ENCODE results near the gene GASK1B. TPM values are rescaled to one million over a fixed set of nuclear protein-coding genes. Genes with fewer than 3 reads are reported as not detected.

Gene GASK1B
- total RNA-seq, 2 donors from 2014 or later: 20.2 to 27.3 TPM

- Histone ChIP-seq H3K9me3 (no peaks in the 10 kb centered on the region), H3K36me3 (no peaks in the 10 kb centered on the region), H3K4me1 (replicated peaks) (no peaks in the 10 kb centered on the region), H3K27me3 (replicated peaks; ENCODE audit: insufficient read depth) (no peaks in the 10 kb centered on the region), H3K4me3 (no peak overlapping the region), H3K27ac (no peak overlapping the region)
- 47% methylated on average over 2 of the region's 2 CpGs for WGBS
- DNase-seq (ENCODE audit: low spot score): no peak
- intact Hi-C loops (cut with DNase I): no loop called here
- no peak for TF ChIP-seq POLR2A (IDR thresholded peaks at IDR 0.05)
- no peak for TF ChIP-seq CTCF (IDR thresholded peaks at IDR 0.05)
- no peak for TF ChIP-seq POLR2AphosphoS5 (IDR thresholded peaks at IDR 0.05)
These were observed 6.1 kb downstream of the GASK1B start for GRCh38 chr4:158166701-158167100.

GRCh38 chr4:158164768-158165213 lies 8.0 kb downstream of the GASK1B start:
- Histone ChIP-seq H3K36me3 (no peaks in the 10 kb centered on the region), H3K4me3 (no peak overlapping the region), H3K4me1 (replicated peaks) (no peaks in the 10 kb centered on the region), H3K27me3 (replicated peaks; ENCODE audit: insufficient read depth) (no peaks in the 10 kb centered on the region), H3K9me3 (no peaks in the 10 kb centered on the region), H3K27ac (no peak overlapping the region)
- TF ChIP-seq POLR2A (IDR thresholded peaks at IDR 0.05) (no peak), POLR2AphosphoS5 (IDR thresholded peaks at IDR 0.05) (no peak), CTCF (IDR thresholded peaks at IDR 0.05) (no peak)
- 60% methylated on average over 3 of the region's 3 CpGs for WGBS
- no peak for DNase-seq (ENCODE audit: low spot score)
- intact Hi-C loops (cut with DNase I): no loop called here

DNA sequence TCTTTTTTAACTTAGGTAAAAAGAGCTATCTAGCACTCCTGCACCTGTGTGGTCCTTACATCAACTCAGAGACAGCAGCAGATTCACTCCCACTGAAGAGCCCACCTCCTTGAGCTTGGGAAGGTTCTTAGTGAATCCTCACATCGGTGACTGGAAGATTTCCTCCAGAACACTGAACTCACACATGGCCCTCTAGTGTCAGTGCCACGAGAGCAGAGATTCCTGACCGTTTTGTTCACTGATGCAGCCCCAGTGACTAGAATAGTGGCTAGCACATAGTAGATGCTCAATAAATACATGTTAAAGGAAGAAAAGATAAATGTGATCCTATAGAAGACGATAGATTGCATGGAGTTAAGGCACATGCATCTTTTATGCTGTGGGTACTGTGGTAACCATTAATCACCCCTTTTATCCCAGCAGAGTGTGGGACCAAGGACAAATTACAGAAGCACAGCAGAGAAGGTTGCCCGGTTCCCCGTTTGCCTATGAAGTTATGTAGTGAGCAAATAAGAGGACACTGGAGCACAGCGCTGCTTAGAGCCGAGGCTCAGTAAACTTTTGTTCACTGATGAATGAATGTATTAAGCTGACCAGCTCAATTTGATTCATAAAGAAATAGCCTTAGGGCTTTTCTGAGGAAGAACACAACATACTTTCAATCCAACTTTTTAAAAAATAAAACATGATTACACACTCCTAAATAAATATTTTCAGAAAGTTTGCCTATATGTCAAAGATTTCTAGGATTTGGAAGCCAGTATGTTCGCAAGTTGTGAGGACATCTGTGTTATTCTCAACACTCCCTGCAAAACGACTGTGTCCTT lies 8.7 kb downstream of the GASK1B start:
- Histone ChIP-seq H3K36me3 (no peaks in the 10 kb centered on the region), H3K27me3 (replicated peaks; ENCODE audit: insufficient read depth) (no peaks in the 10 kb centered on the region), H3K9me3 (no peaks in the 10 kb centered on the region), H3K27ac (no peak overlapping the region), H3K4me3 (no peak overlapping the region), H3K4me1 (replicated peaks) (no peaks in the 10 kb centered on the region)
- WGBS: 50% methylated on average over 10 of the region's 10 CpGs
- DNase-seq (ENCODE audit: low spot score): no peak
- intact Hi-C loops (cut with DNase I): no loop called here
- TF ChIP-seq POLR2AphosphoS5 (IDR thresholded peaks at IDR 0.05) (no peak), POLR2A (IDR thresholded peaks at IDR 0.05) (no peak), CTCF (IDR thresholded peaks at IDR 0.05) (no peak)

DNA sequence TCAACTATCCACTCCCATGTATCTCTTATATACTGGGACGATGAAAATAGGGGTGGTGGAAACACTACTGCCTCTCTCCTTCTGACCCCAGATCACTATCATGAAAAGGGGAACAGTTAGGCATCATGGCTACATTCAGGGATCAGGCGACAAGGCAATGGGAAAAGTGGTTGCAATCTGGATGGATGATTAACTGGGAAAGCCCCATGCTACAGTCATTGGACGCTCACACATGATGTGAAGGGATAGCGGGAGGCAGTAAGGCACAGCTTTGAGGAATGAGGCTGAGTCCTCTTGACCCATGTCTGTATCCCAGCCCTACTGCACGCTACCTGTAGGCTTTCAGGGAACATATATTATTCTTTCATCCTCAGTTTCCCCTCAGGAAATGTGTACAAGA lies 10.2 kb downstream of the GASK1B start:
- Histone ChIP-seq H3K4me3 (no peak overlapping the region), H3K9me3 (no peaks in the 10 kb centered on the region), H3K4me1 (replicated peaks) (no peaks in the 10 kb centered on the region), H3K27ac (no peak overlapping the region), H3K36me3 (no peaks in the 10 kb centered on the region), H3K27me3 (replicated peaks; ENCODE audit: insufficient read depth) (no peaks in the 10 kb centered on the region)
- TF ChIP-seq CTCF (IDR thresholded peaks at IDR 0.05) (no peak), POLR2AphosphoS5 (IDR thresholded peaks at IDR 0.05) (no peak), POLR2A (IDR thresholded peaks at IDR 0.05) (no peak)
- no peak for DNase-seq (ENCODE audit: low spot score)
- WGBS: 95% methylated on average over 5 of the region's 5 CpGs
- intact Hi-C loops (cut with DNase I): no loop called here

All from prostate gland (tissue), 2 donors.